SK-MEL-5 (cell line): ENCODE data around the gene SLC24A2. TPM values are rescaled to one million over a fixed set of nuclear protein-coding genes. Genes with fewer than 3 reads are reported as not detected.
"Not testable (repeated sequence)": the region's sequence is repeated elsewhere in the genome, so short reads cannot be mapped to it uniquely, and the experiment has no call there.

ENCODE experiments used
- DNase-seq: peaks from one replicate; pipeline ENCODE4 v3.0.0-alpha.2; 2016; ENCODE audit warnings: low read depth, low spot score
- in situ Hi-C: cut with HindIII; loops from 2 replicates; pipeline ENCODE4 v1.10.0; 2016; ENCODE audit warnings: low sequenced_read_pairs, high pct_unique_total_duplicates, low pct_unique_long_range_greater_than_20kb
- polyA plus RNA-seq, 2 experiments: library from polyadenylated mRNA; depleted of rRNA; stranded (reverse); fragments of >200 nt; gene quantifications; 2 replicates each; pipeline ENCODE4 v1.2.3, GENCODE V29; 2015
- total RNA-seq: library from RNA; depleted of rRNA; stranded (reverse); fragments of >200 nt; shearing (Covaris generic); gene quantifications from 2 replicates; pipeline ENCODE4 v1.2.3, GENCODE V29; 2014; rRNA removed

The SLC24A2 gene
- 0.03 TPM in 1 of 2 replicates, not detected in the other for total RNA-seq
- polyA plus RNA-seq (2015; cell fraction: cytosol; rRNA removed): not detected in 2 replicates
- polyA plus RNA-seq (2015; cell fraction: nucleus; rRNA removed): not detected in 2 replicates

GRCh38 chr9:19788614-19789271, at the start of gene SLC24A2:
Gene SLC24A2, minus strand, starts transcription at chr9:19789037.
- in situ Hi-C loops: no loop called here
- no peak for DNase-seq

- DNase-seq, in situ Hi-C loops: not testable (repeated sequence)
Observed at GRCh38 chr9:19833331-19833730, 44.5 kb upstream of the SLC24A2 start.

GRCh38 chr9:19830796-19831195, 42.0 kb upstream of the SLC24A2 start:
- in situ Hi-C loops: no loop called here
- DNase-seq: no peak

- in situ Hi-C loops: no loop called here
- no peak for DNase-seq
Observed at GRCh38 chr9:19828576-19829109, 39.8 kb upstream of the SLC24A2 start.

- in situ Hi-C loops: no loop called here
- no peak for DNase-seq
Observed at GRCh38 chr9:19816769-19817168, 27.9 kb upstream of the SLC24A2 start.

GRCh38 chr9:19812194-19812593, 23.4 kb upstream of the SLC24A2 start:
- no peak for DNase-seq
- in situ Hi-C loops: no loop called here

- DNase-seq: no peak
Observed at GRCh38 chr9:19809422-19810269, 20.8 kb upstream of the SLC24A2 start.

GRCh38 chr9:19807182-19807892, 18.5 kb upstream of the SLC24A2 start:
- DNase-seq: no peak
- in situ Hi-C loops: no loop called here

More at GRCh38 chr9:19809422-19810269, 20.8 kb upstream of the SLC24A2 start:
- in situ Hi-C loops: no loop called here

GRCh38 chr9:19804431-19804830, 15.6 kb upstream of the SLC24A2 start:
- in situ Hi-C loops: no loop called here
- no peak for DNase-seq

GRCh38 chr9:19800884-19801283, 12.0 kb upstream of the SLC24A2 start:
- in situ Hi-C loops: no loop called here
- DNase-seq: no peak

GRCh38 chr9:19799784-19800183, 10.9 kb upstream of the SLC24A2 start:
- in situ Hi-C loops: no loop called here
- no peak for DNase-seq

GRCh38 chr9:19788152-19788551, 685 bp downstream of the SLC24A2 start:
- DNase-seq: no peak
- in situ Hi-C loops: no loop called here

- DNase-seq: no peak
- in situ Hi-C loops: no loop called here
Observed at GRCh38 chr9:19787672-19788071, 1.2 kb downstream of the SLC24A2 start.

- in situ Hi-C loops: no loop called here
- no peak for DNase-seq
Observed at GRCh38 chr9:19785230-19785629, 3.6 kb downstream of the SLC24A2 start.

GRCh38 chr9:19784136-19784535, 4.7 kb downstream of the SLC24A2 start:
- DNase-seq: no peak
- in situ Hi-C loops: no loop called here

GRCh38 chr9:19783500-19783899, 5.3 kb downstream of the SLC24A2 start:
- in situ Hi-C loops: no loop called here
- no peak for DNase-seq

GRCh38 chr9:19782005-19782404, 6.8 kb downstream of the SLC24A2 start:
- in situ Hi-C loops: no loop called here
- no peak for DNase-seq

- DNase-seq: peak; percentile 13
- in situ Hi-C loops: no loop called here
Observed at GRCh38 chr9:19781240-19781639, 7.6 kb downstream of the SLC24A2 start.
